BLaER1 treated with 17β-estradiol and CSF1 and Interleukin-3, amounts not matched to agents 10 nM and 100 nM (cell line): ENCODE measurements around the gene PRCC.

ENCODE experiments used
- H3K27ac ChIP-seq, 11 experiments: shearing (Covaris generic); formaldehyde crosslinking; 2 replicates each; pipeline ENCODE4 v1.8.1; 2022
- H3K27me3 ChIP-seq, 11 experiments: shearing (Covaris generic); formaldehyde crosslinking; 2 replicates each; pipeline ENCODE4 v1.8.1; 2022
- H3K36me3 ChIP-seq, 11 experiments: shearing (Covaris generic); formaldehyde crosslinking; 2 replicates each; pipeline ENCODE4 v1.8.1; 2022
- H3K4me1 ChIP-seq, 10 experiments: shearing (Covaris generic); formaldehyde crosslinking; 2 replicates each; pipeline ENCODE4 v1.8.1; 2022
- H3K4me2 ChIP-seq, 11 experiments: shearing (Covaris generic); formaldehyde crosslinking; 2 replicates each; pipeline ENCODE4 v1.8.1; 2022
- H3K4me3 ChIP-seq, 10 experiments: shearing (Covaris generic); formaldehyde crosslinking; 2 replicates each; pipeline ENCODE4 v1.8.1; 2022
- H3K9ac ChIP-seq, 11 experiments: shearing (Covaris generic); formaldehyde crosslinking; 2 replicates each; pipeline ENCODE4 v1.8.1; 2022
- H3K9me3 ChIP-seq, 11 experiments: shearing (Covaris generic); formaldehyde crosslinking; replicated peaks in 1 of 11; 2 replicates each; pipeline ENCODE4 v1.8.1; 2022
- H4K20me1 ChIP-seq, 11 experiments: shearing (Covaris generic); formaldehyde crosslinking; 2 replicates each; pipeline ENCODE4 v1.8.1; 2022
- Cebpa-rat ChIP-seq, 11 experiments: shearing (Covaris generic); IDR thresholded peaks; 2 replicates each; pipeline ENCODE4 v1.8.1; 2022

Gene PRCC

GRCh38 chr1:156765666-156766065 lies 1.7 kb upstream of the PRCC start:
- Histone ChIP-seq H4K20me1 (peaks cover 3 to 27% (median 20%) of the 10 kb centered on the region in 11 experiments; a peak in 14 of 22 replicates), H3K27ac (peak overlapping the region in 9 of 11 experiments; percentile 75 to 98 (median 94); a peak in 14 of 22 replicates), H3K4me2 (peak overlapping the region; percentile 87 to 98 (median 93)), H3K9ac (peak overlapping the region; percentile 80 to 99 (median 95); a peak in 21 of 22 replicates), H3K9me3 (no peaks in the 10 kb centered on the region), H3K36me3 (peaks cover 7 to 14% (median 11%) of the 10 kb centered on the region in 11 experiments), H3K4me1 (peaks cover 33 to 37% (median 35%) of the 10 kb centered on the region in 10 experiments), H3K4me3 (peak overlapping the region in 6 of 10 experiments; percentile 65 to 96 (median 81); a peak in 9 of 20 replicates), H3K27me3 (no peaks in the 10 kb centered on the region)
- no peak for TF ChIP-seq Cebpa-rat (IDR thresholded peaks at IDR 0.05)

- Histone ChIP-seq H3K27ac (peak overlapping the region; percentile 50 to 98 (median 83)), H3K4me1 (peaks cover 42 to 45% (median 43%) of the 10 kb centered on the region in 10 experiments), H3K4me3 (peak overlapping the region; percentile 65 to 96 (median 84)), H3K36me3 (peaks cover 16 to 23% (median 19%) of the 10 kb centered on the region in 11 experiments), H3K9ac (peak overlapping the region; percentile 80 to 99 (median 95)), H3K27me3 (no peaks in the 10 kb centered on the region), H3K9me3 (no peaks in the 10 kb centered on the region), H3K4me2 (peak overlapping the region; percentile 87 to 98 (median 93)), H4K20me1 (peaks cover 9 to 35% (median 28%) of the 10 kb centered on the region in 11 experiments; a peak in 18 of 22 replicates)
- TF ChIP-seq Cebpa-rat (IDR thresholded peaks at IDR 0.05), result no peak
Observed at GRCh38 chr1:156766298-156767100, 836 bp upstream of the PRCC start.

GRCh38 chr1:156767879-156768604 lies 707 bp downstream of the PRCC start:
- Histone ChIP-seq H3K4me1 (peaks cover 43 to 59% (median 47%) of the 10 kb centered on the region in 10 experiments), H3K4me2 (peak overlapping the region; percentile 78 to 100 (median 94))

GRCh38 chr1:156768610-156769295 lies 1.4 kb downstream of the PRCC start:
- H4K20me1 ChIP-seq, result peaks cover 26 to 58% (median 51%) of the 10 kb centered on the region in 11 experiments; a peak in 21 of 22 replicates
- no peak for TF ChIP-seq Cebpa-rat (IDR thresholded peaks at IDR 0.05)
- H3K36me3 ChIP-seq, result peaks cover 29 to 45% (median 42%) of the 10 kb centered on the region in 11 experiments
- no peaks in the 10 kb centered on the region for H3K27me3 ChIP-seq
- H3K4me1 ChIP-seq, result peaks cover 43 to 65% (median 48%) of the 10 kb centered on the region in 10 experiments
- H3K4me2 ChIP-seq, result peak overlapping the region; percentile 78 to 100 (median 94)
- H3K27ac ChIP-seq, result peak overlapping the region; percentile 90 to 99 (median 97); a peak in 21 of 22 replicates
- H3K4me3 ChIP-seq, result peak overlapping the region; percentile 83 to 96 (median 90)
- H3K9me3 ChIP-seq, result no peaks in the 10 kb centered on the region
- H3K9ac ChIP-seq, result peak overlapping the region; percentile 93 to 99 (median 98)

More at GRCh38 chr1:156767879-156768604, 707 bp downstream of the PRCC start:
- Histone ChIP-seq H3K9me3 (no peaks in the 10 kb centered on the region), H3K36me3 (peaks cover 24 to 38% (median 34%) of the 10 kb centered on the region in 11 experiments), H3K27me3 (no peaks in the 10 kb centered on the region), H3K9ac (peak overlapping the region; percentile 93 to 99 (median 98)), H3K27ac (peak overlapping the region; percentile 90 to 99 (median 97)), H4K20me1 (peaks cover 20 to 51% (median 44%) of the 10 kb centered on the region in 11 experiments; a peak in 20 of 22 replicates), H3K4me3 (peak overlapping the region; percentile 83 to 96 (median 90))
- TF ChIP-seq Cebpa-rat (IDR thresholded peaks at IDR 0.05), result no peak

GRCh38 chr1:156772222-156772621 lies 4.9 kb downstream of the PRCC start:
- H3K27me3 ChIP-seq, result no peaks in the 10 kb centered on the region
- TF ChIP-seq Cebpa-rat (IDR thresholded peaks at IDR 0.05), result no peak
- peaks cover 30 to 72% (median 57%) of the 10 kb centered on the region in 11 experiments for H3K36me3 ChIP-seq
- peaks cover 50 to 78% (median 55%) of the 10 kb centered on the region in 10 experiments for H3K4me1 ChIP-seq
- H3K4me3 ChIP-seq, result no peak overlapping the region
- no peak overlapping the region for H3K27ac ChIP-seq
- H3K9ac ChIP-seq, result peak overlapping the region in 3 of 11 experiments; percentile 1 to 31 (median 21); a peak in 1 of 22 replicates
- H4K20me1 ChIP-seq, result peaks cover 56 to 93% (median 83%) of the 10 kb centered on the region in 11 experiments
- peak overlapping the region in 1 of 11 experiments; percentile 96; a peak in 2 of 22 replicates for H3K4me2 ChIP-seq
- no peaks in the 10 kb centered on the region for H3K9me3 ChIP-seq

- no peak overlapping the region for H3K27ac ChIP-seq
- peak overlapping the region in 2 of 11 experiments; percentile 6 to 96; a peak in 4 of 22 replicates for H3K4me2 ChIP-seq
- H3K9me3 ChIP-seq, result no peaks in the 10 kb centered on the region
- H3K36me3 ChIP-seq, result peaks cover 30 to 79% (median 58%) of the 10 kb centered on the region in 11 experiments
- no peak overlapping the region for H3K4me3 ChIP-seq
- no peaks in the 10 kb centered on the region for H3K27me3 ChIP-seq
- H3K9ac ChIP-seq, result peak overlapping the region in 3 of 11 experiments; percentile 1 to 31 (median 21); a peak in 2 of 22 replicates
- peaks cover 50 to 83% (median 58%) of the 10 kb centered on the region in 10 experiments for H3K4me1 ChIP-seq
- peaks cover 63 to 99% (median 90%) of the 10 kb centered on the region in 11 experiments for H4K20me1 ChIP-seq
- no peak for TF ChIP-seq Cebpa-rat (IDR thresholded peaks at IDR 0.05)
Observed at GRCh38 chr1:156772728-156773497, 5.6 kb downstream of the PRCC start.

GRCh38 chr1:156773607-156774006 lies 6.3 kb downstream of the PRCC start:
- Histone ChIP-seq H3K9ac (no peak overlapping the region), H3K9me3 (no peaks in the 10 kb centered on the region), H3K4me2 (no peak overlapping the region; a peak in 1 of 22 replicates), H3K27me3 (no peaks in the 10 kb centered on the region), H3K36me3 (peaks cover 30 to 86% (median 59%) of the 10 kb centered on the region in 11 experiments), H4K20me1 (peaks cover 70 to 100% (median 92%) of the 10 kb centered on the region in 11 experiments), H3K4me3 (no peak overlapping the region), H3K4me1 (peaks cover 50 to 83% (median 55%) of the 10 kb centered on the region in 10 experiments), H3K27ac (no peak overlapping the region)
- TF ChIP-seq Cebpa-rat (IDR thresholded peaks at IDR 0.05), result no peak
